GM19463 (cell line): ENCODE results near the gene DNAJB6.

ENCODE experiments used
- ATAC-seq: cut with Tn5 transposase; IDR thresholded peaks from one replicate; pipeline ENCODE4 v1.9.1; 2021; ENCODE audit warnings: mild to moderate bottlenecking, moderate library complexity; ENCODE audit not compliant: unreplicated experiment

Gene DNAJB6

GRCh38 chr7:157394246-157395191 is 57.7 kb downstream of the DNAJB6 start:
- no peak for ATAC-seq

DNA sequence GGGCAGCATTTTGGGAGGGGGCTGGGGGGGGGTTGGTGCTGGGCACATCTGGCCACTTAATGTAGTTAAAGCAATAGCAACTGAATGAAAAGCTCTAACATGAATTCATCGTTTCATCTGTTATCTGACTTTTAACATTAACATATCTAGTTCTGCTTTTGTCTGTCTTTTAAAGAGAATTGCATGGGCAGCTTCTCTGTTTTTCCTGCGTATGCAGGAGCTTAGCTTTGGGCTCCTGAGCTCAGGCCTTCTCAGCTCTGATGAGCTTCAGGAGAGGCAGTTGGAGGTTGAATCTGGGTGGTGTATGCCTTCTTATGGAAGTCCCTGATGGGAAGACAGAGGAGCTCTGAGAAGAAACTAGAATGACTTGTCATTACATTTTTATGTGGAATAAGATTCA is 58.4 kb downstream of the DNAJB6 start:
- no peak for ATAC-seq

DNA sequence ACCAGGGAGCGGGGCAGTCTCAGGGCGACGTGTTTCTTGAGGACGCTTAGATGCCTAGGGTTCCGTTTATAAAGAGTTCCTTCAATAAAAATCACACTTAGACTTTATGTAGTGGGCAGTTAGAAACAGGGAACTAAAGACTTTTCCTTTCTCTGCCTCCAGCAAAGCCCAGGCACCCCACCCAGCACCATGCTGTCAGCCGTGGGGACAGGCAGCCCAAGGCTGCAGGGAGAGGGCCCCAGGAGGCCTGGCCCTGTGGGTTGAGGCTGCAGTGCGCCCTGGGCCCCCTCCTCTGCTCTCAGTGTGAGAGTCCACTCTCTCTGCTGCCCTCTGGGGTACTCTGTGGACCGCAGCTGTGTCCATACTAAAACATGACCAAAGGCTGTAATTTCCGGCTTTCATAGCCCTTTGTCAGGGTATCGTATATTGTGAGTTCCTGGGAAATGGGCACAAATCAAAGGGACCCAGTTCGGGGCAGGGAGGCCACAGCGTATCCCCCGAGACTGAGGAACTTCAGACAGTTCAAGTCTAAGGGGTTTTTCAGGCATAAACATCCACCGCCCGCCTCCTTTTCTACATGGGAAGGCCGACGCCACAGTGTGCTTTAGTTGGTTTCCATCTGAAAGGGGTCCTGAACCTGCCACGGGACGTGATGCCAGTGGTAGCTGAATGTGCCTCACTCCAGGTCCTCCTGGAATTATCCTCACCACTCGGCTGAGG is 59.7 kb downstream of the DNAJB6 start:
- no peak for ATAC-seq

DNA sequence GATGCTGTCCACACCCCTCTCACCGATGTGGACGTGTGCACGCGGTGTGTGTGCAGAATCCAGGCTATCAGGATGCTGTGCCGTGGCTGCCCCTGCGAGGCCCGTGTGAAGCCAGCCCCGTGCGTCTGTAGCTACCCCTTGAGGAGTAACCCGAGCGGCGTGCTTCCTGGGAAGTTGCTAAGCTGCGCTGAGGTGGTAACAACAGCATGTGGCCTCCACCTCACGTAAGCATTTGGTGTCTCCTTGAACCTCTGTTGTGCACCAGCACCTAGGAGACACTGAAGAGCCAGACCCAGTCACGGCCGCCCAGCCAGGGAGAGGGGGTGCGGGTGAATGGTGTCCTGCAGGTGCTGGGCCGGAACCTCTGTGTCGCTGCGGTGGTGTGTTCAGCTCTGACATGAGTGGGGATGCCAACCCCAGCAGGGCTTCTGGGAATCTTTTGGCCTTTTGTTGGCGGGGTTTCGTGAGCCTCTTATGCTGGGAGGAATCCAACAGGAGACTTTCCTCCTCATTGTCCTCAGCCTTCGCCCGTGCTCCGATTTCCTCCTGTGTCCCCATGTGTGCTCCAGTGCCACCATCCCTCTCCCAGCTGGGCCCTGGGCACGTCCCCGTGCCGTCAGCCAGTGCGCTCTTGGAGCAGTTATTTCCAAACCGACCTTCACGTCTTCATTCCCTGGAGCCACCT is 60.4 kb downstream of the DNAJB6 start:
- no peak for ATAC-seq

- ATAC-seq, result no peak
Observed at GRCh38 chr7:157397731-157398691, 61.2 kb downstream of the DNAJB6 start.

DNA sequence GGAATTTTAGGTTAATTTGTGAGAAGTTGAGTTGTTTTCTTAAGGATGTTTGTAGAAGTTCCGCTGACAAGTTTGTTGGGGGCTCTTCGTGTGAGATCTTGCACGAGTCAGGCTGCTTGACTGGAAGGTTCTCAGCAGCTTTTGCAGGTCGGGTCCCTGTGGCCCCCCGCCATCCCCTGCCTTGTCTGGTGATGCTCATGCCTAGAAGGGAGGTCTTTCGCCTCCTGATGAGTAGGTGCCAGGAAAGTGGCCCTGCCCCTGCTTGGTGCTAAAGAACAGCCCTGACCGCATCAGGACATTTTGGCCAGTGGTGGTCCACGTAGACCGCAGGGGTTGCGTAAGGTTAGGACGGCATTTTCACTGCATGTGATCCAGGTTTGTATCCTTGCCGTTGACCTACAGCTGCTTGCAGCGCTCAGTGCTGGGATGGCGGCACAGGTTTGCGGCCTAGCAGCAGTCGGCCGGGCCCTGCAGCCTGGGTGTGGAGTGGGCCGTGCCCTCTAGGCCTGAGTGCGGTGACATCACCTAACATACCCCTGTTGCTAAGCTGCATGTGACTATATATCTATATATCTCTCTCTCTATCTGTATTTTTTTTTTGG is 62.4 kb downstream of the DNAJB6 start:
- no peak for ATAC-seq

- ATAC-seq, result no peak
Observed at GRCh38 chr7:157400171-157400860, 63.5 kb downstream of the DNAJB6 start.

GRCh38 chr7:157401567-157402387 is 65.0 kb downstream of the DNAJB6 start:
- no peak for ATAC-seq

GRCh38 chr7:157402388-157402703 is 65.5 kb downstream of the DNAJB6 start:
- ATAC-seq, result no peak

- ATAC-seq, result no peak
Observed at GRCh38 chr7:157402911-157403534, 66.2 kb downstream of the DNAJB6 start.

DNA sequence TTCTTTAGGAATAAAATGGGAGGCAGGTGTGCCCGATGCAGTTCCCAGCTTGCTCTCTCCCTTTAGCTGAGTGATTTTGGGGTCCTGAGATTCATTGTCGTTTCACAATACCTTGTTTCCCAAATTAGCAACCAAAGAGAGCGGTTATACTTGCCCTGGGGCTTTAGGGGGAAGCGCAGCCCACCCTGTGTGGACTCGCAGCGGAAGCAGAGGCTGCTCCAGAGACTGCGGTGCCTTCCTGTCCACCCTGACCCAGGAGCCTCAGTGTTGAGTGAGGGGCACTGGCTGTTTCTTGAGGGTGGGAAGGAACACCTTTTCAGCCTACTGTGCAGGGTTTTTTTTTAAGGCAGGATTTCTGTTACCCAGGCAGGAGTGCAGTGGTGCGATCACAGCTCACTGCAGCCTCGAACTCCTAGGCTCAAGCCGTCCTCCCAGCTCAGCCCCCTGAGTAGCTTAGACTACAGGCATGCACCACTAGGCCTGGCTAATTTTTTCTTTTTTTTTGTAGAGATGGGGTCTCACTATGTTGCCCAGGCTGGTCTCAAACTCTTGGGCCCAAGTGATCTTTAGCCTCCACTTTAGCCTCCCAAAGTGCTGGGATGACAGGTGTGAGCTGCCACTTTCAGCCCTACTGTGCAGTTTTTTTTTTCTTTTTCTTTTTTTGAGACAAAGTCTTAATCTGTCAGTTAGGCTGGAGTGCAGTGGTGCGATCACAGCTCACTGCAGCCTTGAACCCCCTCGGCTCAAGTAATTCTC is 67.0 kb downstream of the DNAJB6 start:
- no peak for ATAC-seq

DNA sequence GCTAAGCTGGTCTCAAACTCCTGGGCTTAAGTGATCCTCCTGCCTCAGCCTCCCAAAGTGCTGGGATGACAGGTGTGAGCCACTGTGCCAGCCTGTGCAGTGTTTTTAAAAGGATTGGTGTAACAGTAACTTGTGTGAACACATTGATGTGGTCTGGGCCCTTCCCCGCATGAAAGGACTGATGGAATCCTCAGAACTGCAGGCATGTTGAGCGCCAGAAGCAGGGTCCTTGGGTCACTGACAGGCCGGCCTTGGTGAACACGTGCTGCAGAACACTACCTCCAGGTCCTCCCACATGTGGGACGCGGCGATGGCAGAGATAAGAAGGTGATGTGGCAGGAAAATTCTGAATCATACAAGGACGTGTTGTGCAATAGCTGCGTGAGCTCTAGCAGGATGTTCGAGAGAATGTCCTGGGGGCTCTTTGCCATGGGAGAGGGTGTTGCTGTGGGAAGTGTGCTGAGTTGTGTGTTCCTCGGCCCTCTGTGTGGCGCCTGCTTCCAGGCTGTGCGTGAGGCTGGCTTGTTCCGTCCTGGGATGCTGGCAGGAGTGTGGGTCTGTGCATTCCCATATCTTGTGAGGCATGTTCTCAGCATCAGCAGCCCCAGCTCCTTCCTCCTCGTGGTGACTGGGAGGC is 68.2 kb downstream of the DNAJB6 start:
- no peak for ATAC-seq

GRCh38 chr7:157405501-157405900 is 68.7 kb downstream of the DNAJB6 start:
- ATAC-seq, result no peak

GRCh38 chr7:157405914-157406810 is 69.4 kb downstream of the DNAJB6 start:
- no peak for ATAC-seq

- ATAC-seq, result no peak
Observed at GRCh38 chr7:157406971-157407370, 70.2 kb downstream of the DNAJB6 start.
